ENCODE results near the gene KRTAP10-9.

GRCh38 chr21:44618504-44618903, 8.4 kb upstream of the KRTAP10-9 start:
- TF ChIP-seq POLR2A (IDR thresholded peaks at IDR 0.05; ENCODE audit: low read length) (no peak), GATA1 (IDR thresholded peaks at IDR 0.05; ENCODE audit: low read depth, low read length) (no peak)
